SK-N-SH (cell line): ENCODE results near the gene KCNJ9. TPM values are rescaled to one million over a fixed set of nuclear protein-coding genes. Genes with fewer than 3 reads are reported as not detected.

ENCODE experiments used
- CTCF ChIA-PET: fragments of 300-600, 350-600 bp; formaldehyde crosslinking; extraction: SDS; loops from one replicate; lab custom pipeline; 2021; lab: Yijun Ruan, JAX
- POLR2A ChIA-PET: fragments of 350-600 bp; sonication (Branson Sonifier 250); formaldehyde crosslinking; extraction: SDS; loops from one replicate; lab custom pipeline; 2020; ENCODE audit warnings: antibody characterized with exemption, inconsistent platforms; lab: Yijun Ruan, JAX
- DNase-seq: peaks from one replicate; pipeline ENCODE4 v3.0.0; 2012
- H2AFZ ChIP-seq: fragments of 200-600 bp; sonication (generic); 2 replicates; pipeline ENCODE4 v1.8.1; 2016; ENCODE audit warnings: antibody characterized with exemption, mild to moderate bottlenecking, low read depth
- H3F3A ChIP-seq: fragments of 200-600 bp; sonication (generic); replicated peaks from 2 replicates; pipeline ENCODE3; 2016; ENCODE audit warnings: antibody characterized with exemption, mild to moderate bottlenecking; ENCODE audit not compliant: insufficient read depth
- H3K27ac ChIP-seq, 2 experiments: fragments of 200-500 bp in 1 of 2; fragments of 200-600 bp in 1 of 2; sonication (Bioruptor generic) in 1 of 2; sonication (generic), shearing (Covaris generic) in 1 of 2; 2 replicates each; pipeline versions ENCODE4 v1.5.1 to v1.6.1; 2014 to 2016; ENCODE audit warnings: low read depth in 2 of 2, inconsistent platforms in 1 of 2, low read length in 1 of 2, mild to moderate bottlenecking in 1 of 2, mixed read lengths in 1 of 2
- H3K27me3 ChIP-seq: fragments of 200-600 bp; sonication (generic), shearing (Covaris generic); 2 replicates; pipeline ENCODE4 v1.6.1; 2016; ENCODE audit warnings: mixed run types; ENCODE audit not compliant: insufficient read depth
- H3K36me3 ChIP-seq, 2 experiments: fragments of 200-500 bp in 1 of 2; fragments of 200-600 bp in 1 of 2; sonication (Bioruptor generic) in 1 of 2; sonication (generic) in 1 of 2; replicated peaks in 1 of 2; 2 replicates each; pipeline versions ENCODE3 to v1.5.1; 2014 to 2016; ENCODE audit warnings: low read length in 1 of 2, mild to moderate bottlenecking in 1 of 2; ENCODE audit not compliant: insufficient read depth in 2 of 2, control insufficient read depth in 1 of 2
- H3K4me1 ChIP-seq, 2 experiments: fragments of 200-500 bp in 1 of 2; fragments of 200-600 bp in 1 of 2; sonication (Bioruptor generic) in 1 of 2; sonication (generic), shearing (Covaris generic) in 1 of 2; 2 replicates each; pipeline versions ENCODE4 v1.5.1 to v1.6.1; 2014 to 2016; ENCODE audit warnings: low read depth in 1 of 2, low read length in 1 of 2, mixed run types in 1 of 2; ENCODE audit not compliant: insufficient read depth in 2 of 2, control insufficient read depth in 1 of 2
- H3K4me2 ChIP-seq: fragments of 200-600 bp; sonication (generic), shearing (Covaris generic); 2 replicates; pipeline ENCODE4 v1.6.1; 2017; ENCODE audit warnings: mixed run types
- H3K4me3 ChIP-seq, 2 experiments: fragments of 200-500 bp in 1 of 2; fragments of 200-600 bp in 1 of 2; sonication (Bioruptor generic) in 1 of 2; sonication (generic), shearing (Covaris generic) in 1 of 2; 2 replicates each; pipeline versions ENCODE4 v1.5.1 to v1.8.1; 2014 to 2016; ENCODE audit warnings: low read depth in 2 of 2, inconsistent platforms in 1 of 2, low read length in 1 of 2, mild to moderate bottlenecking in 1 of 2, mixed read lengths in 1 of 2, moderate library complexity in 1 of 2
- H3K79me2 ChIP-seq: fragments of 200-600 bp; sonication (generic); 2 replicates; pipeline ENCODE4 v1.8.1; 2017; ENCODE audit warnings: mild to moderate bottlenecking; ENCODE audit not compliant: insufficient read depth
- H3K9ac ChIP-seq: fragments of 200-600 bp; sonication (generic); 2 replicates; pipeline ENCODE4 v1.6.1; 2017; ENCODE audit warnings: mixed run types
- H3K9me2 ChIP-seq: fragments of 200-600 bp; sonication (generic); 2 replicates; pipeline ENCODE4 v1.6.1; 2017; ENCODE audit warnings: mixed run types
- H3K9me3 ChIP-seq: fragments of 200-600 bp; sonication (generic); 2 replicates; pipeline ENCODE4 v1.6.1; 2017; ENCODE audit warnings: mixed run types, mild to moderate bottlenecking, moderate library complexity
- H4K20me1 ChIP-seq: fragments of 200-600 bp; sonication (generic); 2 replicates; pipeline ENCODE4 v1.6.1; 2017; ENCODE audit warnings: mild to moderate bottlenecking, mixed run types; ENCODE audit not compliant: insufficient read depth
- EZH2phosphoT487 ChIP-seq: fragments of 200-600 bp; sonication (generic); IDR thresholded peaks from 2 replicates; pipeline ENCODE4 v1.6.1; 2017; ENCODE audit warnings: low read depth, mixed run types, mild to moderate bottlenecking, antibody characterized with exemption, moderate library complexity, borderline replicate concordance
- IRF3 ChIP-seq: fragments of 150-350 bp; IDR thresholded peaks from 2 replicates; pipeline ENCODE4 v1.6.1; 2016; ENCODE audit warnings: mild to moderate bottlenecking, low read depth, low read length
- JUND ChIP-seq: IDR thresholded peaks from 2 replicates; pipeline ENCODE4 v1.4.0; 2012
- MXI1 ChIP-seq: IDR thresholded peaks from 2 replicates; pipeline ENCODE4 v1.6.1; 2012; ENCODE audit warnings: mild to moderate bottlenecking, low read depth, low read length, improper control_type of control experiment
- REST ChIP-seq: IDR thresholded peaks from 2 replicates; pipeline ENCODE4 v1.6.1; 2012; ENCODE audit warnings: mild to moderate bottlenecking, low read depth, low read length, moderate library complexity
- USF2 ChIP-seq: fragments of 150-350 bp; IDR thresholded peaks from 2 replicates; pipeline ENCODE4 v1.6.1; 2017; ENCODE audit warnings: antibody characterized with exemption, low read length, low read depth, borderline replicate concordance
- YY1 ChIP-seq: IDR thresholded peaks from 2 replicates; pipeline ENCODE4 v1.4.0; 2012; ENCODE audit warnings: low read depth, mild to moderate bottlenecking
- WGBS: methylation state at CpG from one replicate; pipeline ENCODE4 v1.1.6; 2017; ENCODE audit warnings: low lambda C conversion rate; 5-methylcytosine and 5-hydroxymethylcytosine counted together
- polyA plus RNA-seq, 3 experiments: library from polyadenylated mRNA; depleted of rRNA; stranded (reverse); fragments of >200 nt; gene quantifications; 2 replicates each; pipeline ENCODE4 v1.2.3, GENCODE V29; 2012

The KCNJ9 gene
- polyA plus RNA-seq, 1 of the 3 experiments (the other 2 are of a cell fraction) = 0.02 TPM

GRCh38 chr1:160105155-160105554 lies 23.8 kb downstream of the KCNJ9 start:
- no peaks in the 10 kb centered on the region for H4K20me1 ChIP-seq
- H3K27me3 ChIP-seq = 0 out of 2 replicates have a peak, but pooled peaks cover 3% of the 10 kb centered on the region
- H3K4me2 ChIP-seq = no peak overlapping the region
- H3K9me3 ChIP-seq = no peaks in the 10 kb centered on the region
- DNase-seq = no peak
- ChIA-PET CTCF (interaction anchor here (0.7 to 6.8 kb wide), 12 partner anchors 17 to 188 kb away, joined by 3 to 102 read pairs (median 10); partner anchors contain the start of genes KCNJ9 and PEX19), POLR2A (interaction anchor here (0.7 kb wide), 1 partner anchor 138 kb away, joined by 3 read pairs; no protein-coding TSS in a partner anchor)
- H3K9ac ChIP-seq = no peak overlapping the region
- WGBS = 79% methylated on average over 5 of the region's 5 CpGs
- no peak overlapping the region for H3K4me3 ChIP-seq
- H3K4me1 ChIP-seq = peaks cover 0 to 15% of the 10 kb centered on the region in 2 experiments; a peak in 1 of 4 replicates
- peaks cover 3% of the 10 kb centered on the region for H3F3A ChIP-seq
- H3K79me2 ChIP-seq = no peaks in the 10 kb centered on the region
- no peaks in the 10 kb centered on the region for H3K36me3 ChIP-seq
- no peak overlapping the region for H2AFZ ChIP-seq
- TF ChIP-seq USF2 (no peak), MXI1 (no peak)
- H3K9me2 ChIP-seq = no peaks in the 10 kb centered on the region
- no peak overlapping the region for H3K27ac ChIP-seq

- ChIA-PET CTCF (interaction anchor here (0.6 to 3.5 kb wide), 7 partner anchors 10 to 164 kb away, joined by 3 to 19 read pairs (median 4); no protein-coding TSS in a partner anchor), POLR2A (no interaction called here)
- H3K9ac ChIP-seq = no peak overlapping the region
- 0 out of 2 replicates have a peak, but pooled peaks cover 3% of the 10 kb centered on the region for H3K27me3 ChIP-seq
- no peaks in the 10 kb centered on the region for H3K36me3 ChIP-seq
- H3F3A ChIP-seq = no peaks in the 10 kb centered on the region
- H3K79me2 ChIP-seq = no peaks in the 10 kb centered on the region
- H4K20me1 ChIP-seq = no peaks in the 10 kb centered on the region
- 23% methylated on average over 1 of the region's 1 CpG for WGBS
- no peak for DNase-seq
- H3K4me2 ChIP-seq = no peak overlapping the region
- no peaks in the 10 kb centered on the region for H3K9me2 ChIP-seq
- H3K4me3 ChIP-seq = no peak overlapping the region
- peaks cover 0 to 9% of the 10 kb centered on the region in 2 experiments; a peak in 1 of 4 replicates for H3K4me1 ChIP-seq
- no peak overlapping the region for H3K27ac ChIP-seq
- TF ChIP-seq REST (no peak), EZH2phosphoT487 (no peak), YY1 (no peak), USF2 (no peak), JUND (no peak), IRF3 (no peak)
- no peak overlapping the region for H2AFZ ChIP-seq
- no peaks in the 10 kb centered on the region for H3K9me3 ChIP-seq
These were observed 26.2 kb downstream of the KCNJ9 start for GRCh38 chr1:160107512-160107911.
